Stomach smooth muscle (tissue), 2 donors: ENCODE measurements around the gene CES4A.
"Not testable (repeated sequence)": the region's sequence is repeated elsewhere in the genome, so short reads cannot be mapped to it uniquely, and the experiment has no call there.

Source experiments
- H3K27ac ChIP-seq: one replicate; pipeline ENCODE4 v1.7.0; 2013; ENCODE audit warnings: mild to moderate bottlenecking, low read length, inconsistent platforms
- H3K27me3 ChIP-seq, 2 donors: one replicate each; pipeline ENCODE4 v1.7.0; 2013; ENCODE audit warnings: low read length in 2 of 2; ENCODE audit not compliant: insufficient read depth in 2 of 2, control insufficient read depth in 1 of 2
- H3K36me3 ChIP-seq, 2 donors: one replicate each; pipeline ENCODE4 v1.7.0; 2013; ENCODE audit warnings: low read length in 2 of 2; ENCODE audit not compliant: control insufficient read depth in 2 of 2, insufficient read depth in 2 of 2
- H3K4me1 ChIP-seq: one replicate; pipeline ENCODE4 v1.7.0; 2013; ENCODE audit warnings: low read length; ENCODE audit not compliant: control insufficient read depth, insufficient read depth
- H3K4me3 ChIP-seq, 2 donors: one replicate each; pipeline ENCODE4 v1.7.0; 2013; ENCODE audit warnings: low read length in 2 of 2
- H3K9ac ChIP-seq, 2 donors: one replicate each; pipeline ENCODE4 v1.7.0; 2013; ENCODE audit warnings: low read length in 2 of 2, mild to moderate bottlenecking in 1 of 2
- H3K9me3 ChIP-seq, 2 donors: one replicate each; pipeline ENCODE4 v1.7.0; 2013; ENCODE audit warnings: low read length in 2 of 2; ENCODE audit not compliant: control insufficient read depth in 2 of 2
- donor health status: healthy.
- donor health status: Pancreatic carcinoma.

The CES4A gene

GRCh38 chr16:67035364-67035763 lies 47.0 kb downstream of the CES4A start:
- Histone ChIP-seq H3K4me3 (no peak overlapping the region), H3K9ac (no peak overlapping the region), H3K9me3 (no peaks in the 10 kb centered on the region), H3K4me1 (peaks cover 5% of the 10 kb centered on the region), H3K27me3 (no peaks in the 10 kb centered on the region), H3K36me3 (no peaks in the 10 kb centered on the region), H3K27ac (no peak overlapping the region)

- Histone ChIP-seq H3K36me3 (no peaks in the 10 kb centered on the region), H3K9me3 (no peaks in the 10 kb centered on the region), H3K4me3 (no peak overlapping the region), H3K9ac (no peak overlapping the region), H3K27ac (no peak overlapping the region), H3K27me3 (no peaks in the 10 kb centered on the region), H3K4me1 (no peaks in the 10 kb centered on the region)
These were observed 47.9 kb downstream of the CES4A start for GRCh38 chr16:67036323-67036741.

GRCh38 chr16:67039260-67040020 lies 51.1 kb downstream of the CES4A start:
- H3K9ac ChIP-seq = no peak overlapping the region
- no peaks in the 10 kb centered on the region for H3K4me1 ChIP-seq
- H3K27ac ChIP-seq = no peak overlapping the region
- H3K36me3 ChIP-seq = no peaks in the 10 kb centered on the region
- H3K27me3 ChIP-seq = no peaks in the 10 kb centered on the region
- H3K9me3 ChIP-seq = no peaks in the 10 kb centered on the region
- no peak overlapping the region for H3K4me3 ChIP-seq

GRCh38 chr16:67040166-67040565 lies 51.8 kb downstream of the CES4A start:
- no peak overlapping the region for H3K27ac ChIP-seq
- H3K27me3 ChIP-seq = no peaks in the 10 kb centered on the region
- H3K36me3 ChIP-seq = no peaks in the 10 kb centered on the region

GRCh38 chr16:67040906-67041305 lies 52.5 kb downstream of the CES4A start:
- Histone ChIP-seq H3K27me3 (no peaks in the 10 kb centered on the region), H3K27ac (no peak overlapping the region), H3K9me3 (no peaks in the 10 kb centered on the region), H3K4me1 (no peaks in the 10 kb centered on the region), H3K4me3 (no peak overlapping the region), H3K36me3 (no peaks in the 10 kb centered on the region), H3K9ac (no peak overlapping the region)

More at GRCh38 chr16:67040166-67040565, 51.8 kb downstream of the CES4A start:
- Histone ChIP-seq H3K4me3 (no peak overlapping the region), H3K4me1 (no peaks in the 10 kb centered on the region), H3K9me3 (no peaks in the 10 kb centered on the region), H3K9ac (no peak overlapping the region)

- H3K9me3 ChIP-seq, H3K27ac ChIP-seq, H3K4me3 ChIP-seq, H3K4me1 ChIP-seq, H3K9ac ChIP-seq, H3K27me3 ChIP-seq, H3K36me3 ChIP-seq: not testable (repeated sequence)
These were observed 53.1 kb downstream of the CES4A start for GRCh38 chr16:67041520-67041919.

- Histone ChIP-seq H3K27ac (no peak overlapping the region), H3K27me3 (no peaks in the 10 kb centered on the region), H3K4me1 (no peaks in the 10 kb centered on the region), H3K36me3 (no peaks in the 10 kb centered on the region), H3K4me3 (no peak overlapping the region), H3K9me3 (no peaks in the 10 kb centered on the region), H3K9ac (no peak overlapping the region)
These were observed 55.0 kb downstream of the CES4A start for GRCh38 chr16:67043420-67043819.

- Histone ChIP-seq H3K36me3 (no peaks in the 10 kb centered on the region), H3K27me3 (no peaks in the 10 kb centered on the region), H3K4me3 (no peak overlapping the region), H3K9me3 (no peaks in the 10 kb centered on the region), H3K9ac (no peak overlapping the region), H3K4me1 (no peaks in the 10 kb centered on the region), H3K27ac (no peak overlapping the region)
These were observed 62.4 kb downstream of the CES4A start for GRCh38 chr16:67050796-67051195.

GRCh38 chr16:67052399-67052798 lies 64.0 kb downstream of the CES4A start:
- Histone ChIP-seq H3K4me1 (no peaks in the 10 kb centered on the region), H3K4me3 (no peak overlapping the region), H3K27me3 (no peaks in the 10 kb centered on the region), H3K36me3 (no peaks in the 10 kb centered on the region), H3K27ac (no peak overlapping the region), H3K9ac (no peak overlapping the region), H3K9me3 (no peaks in the 10 kb centered on the region)

- Histone ChIP-seq H3K36me3 (no peaks in the 10 kb centered on the region), H3K4me1 (no peaks in the 10 kb centered on the region), H3K27me3 (no peaks in the 10 kb centered on the region), H3K4me3 (no peak overlapping the region), H3K9me3 (no peaks in the 10 kb centered on the region), H3K9ac (no peak overlapping the region), H3K27ac (no peak overlapping the region)
These were observed 65.5 kb downstream of the CES4A start for GRCh38 chr16:67053767-67054334.

GRCh38 chr16:67054901-67055300 lies 66.5 kb downstream of the CES4A start:
- Histone ChIP-seq H3K4me3 (no peak overlapping the region), H3K4me1 (no peaks in the 10 kb centered on the region), H3K27me3 (no peaks in the 10 kb centered on the region), H3K27ac (no peak overlapping the region), H3K9me3 (no peaks in the 10 kb centered on the region), H3K36me3 (no peaks in the 10 kb centered on the region), H3K9ac (no peak overlapping the region)
